Lung (tissue), 12 donors: ENCODE results near the gene NFATC2IP. TPM values are rescaled to one million over a fixed set of nuclear protein-coding genes. Genes with fewer than 3 reads are reported as not detected.

Experiments
- ATAC-seq: fragments of 200-7000 bp; cut with Tn5 transposase; one replicate; pipeline ENCODE4 v1.9.1; 2020; ENCODE audit warnings: moderate number of reproducible peaks; ENCODE audit not compliant: insufficient read depth, low FRiP score
- DNase-seq, 3 donors: peaks; one replicate each; pipeline ENCODE4 v3.0.0-alpha.2; 2013 to 2017
- H3K27ac ChIP-seq, 2 donors: one replicate each; pipeline ENCODE4 v1.5.1; 2013; ENCODE audit warnings: mild to moderate bottlenecking in 2 of 2, moderate library complexity in 2 of 2, control low read depth in 1 of 2, inconsistent platforms in 1 of 2, low read depth in 1 of 2, low read length in 1 of 2
- H3K27me3 ChIP-seq, 3 donors: one replicate each; pipeline ENCODE4 v1.5.1; 2013; ENCODE audit warnings: low read length in 2 of 3; ENCODE audit not compliant: control insufficient read depth in 3 of 3, insufficient read depth in 3 of 3
- H3K36me3 ChIP-seq, 4 donors: one replicate each; pipeline ENCODE4 v1.5.1; 2013; ENCODE audit warnings: low read length in 4 of 4, mild to moderate bottlenecking in 1 of 4, moderate library complexity in 1 of 4; ENCODE audit not compliant: control insufficient read depth in 4 of 4, insufficient read depth in 4 of 4
- H3K4me1 ChIP-seq, 5 donors: one replicate each; pipeline ENCODE4 v1.5.1; 2013; ENCODE audit warnings: low read length in 5 of 5, mild to moderate bottlenecking in 2 of 5, moderate library complexity in 1 of 5; ENCODE audit not compliant: control insufficient read depth in 5 of 5, insufficient read depth in 5 of 5
- H3K4me3 ChIP-seq: one replicate; pipeline ENCODE4 v1.5.1; 2013; ENCODE audit warnings: mild to moderate bottlenecking, control low read depth, moderate library complexity
- H3K9ac ChIP-seq, 2 donors: one replicate each; pipeline ENCODE4 v1.5.1; 2013; ENCODE audit warnings: low read length in 2 of 2, control low read depth in 1 of 2; ENCODE audit not compliant: insufficient read depth in 1 of 2
- H3K9me3 ChIP-seq, 4 donors: one replicate each; pipeline ENCODE4 v1.5.1; 2013; ENCODE audit warnings: low read length in 3 of 4, mild to moderate bottlenecking in 1 of 4, moderate library complexity in 1 of 4; ENCODE audit not compliant: control insufficient read depth in 4 of 4, insufficient read depth in 3 of 4
- WGBS, 2 donors: extraction: QIAGEN DNeasy Blood & Tissue Kit; methylation state at CpG; one replicate each; pipeline ENCODE4 v1.1.7; 2013; 5-methylcytosine and 5-hydroxymethylcytosine counted together
- polyA plus RNA-seq, 2 donors: library from polyadenylated mRNA; stranded (reverse); fragments of 200-250 nt; gene quantifications; one replicate each; pipeline ENCODE4 v1.2.1, GENCODE V29; 2013
- total RNA-seq, 2 donors: library from RNA; depleted of rRNA in 1 of 2; stranded (reverse); fragments of >200 nt in 1 of 2; gene quantifications; one replicate each; pipeline ENCODE4 v1.2.1, GENCODE V29; 2014 to 2021
- TF ChIP-seq, protein P1 (sequence below): IDR thresholded peaks from 2 replicates; pipeline ENCODE4 v1.5.1; 2012; ENCODE audit warnings: mild to moderate bottlenecking; ENCODE audit errors: control extremely low read depth, extremely low read depth
- donor health status: control.
- donor health status: control.
- donor health status: Bipolar disorder and iron deficiency.
- donor health status: healthy.
- donor health status: DM: yes; HTN: yes; CAD: no.

Gene NFATC2IP
- total and polyA plus RNA-seq, 4 donors = 21.0 to 37.0 (median 27.4) TPM

DNA sequence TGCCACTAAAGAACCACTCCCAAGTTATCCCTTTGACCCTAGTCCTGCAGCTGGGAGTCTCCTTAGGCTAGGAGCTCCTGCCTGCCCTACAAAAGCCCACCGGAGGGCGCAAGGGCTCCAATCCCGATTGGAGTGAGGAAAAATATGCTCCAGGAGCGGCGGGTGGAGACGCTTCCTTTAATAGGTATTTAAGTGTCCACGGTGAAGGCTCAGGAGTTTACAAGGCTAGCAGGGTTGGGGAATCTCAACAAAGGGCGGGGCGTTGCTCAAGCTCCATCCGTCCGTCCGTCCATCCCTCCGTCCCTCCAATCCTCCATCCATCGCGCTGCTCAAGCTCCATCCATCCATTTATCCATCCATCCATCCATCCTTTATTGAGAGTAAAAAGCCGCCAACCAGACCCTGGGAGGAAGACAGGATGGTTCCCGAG is 23.3 kb downstream of the NFATC2IP start:
- Histone ChIP-seq H3K9ac (peak overlapping the region; percentile 91 to 94), H3K4me3 (peak overlapping the region; percentile 94), H3K27me3 (no peaks in the 10 kb centered on the region), H3K4me1 (peaks cover 0 to 17% (median 5%) of the 10 kb centered on the region in 5 donors), H3K9me3 (no peaks in the 10 kb centered on the region), H3K27ac (peak overlapping the region; percentile 67 to 78), H3K36me3 (peaks cover 0 to 13% (median 8%) of the 10 kb centered on the region in 4 donors)
- ATAC-seq (peak; percentile 25), DNase-seq (peak; percentile 61 to 68 (median 63))
- TF ChIP-seq, protein P1, sequence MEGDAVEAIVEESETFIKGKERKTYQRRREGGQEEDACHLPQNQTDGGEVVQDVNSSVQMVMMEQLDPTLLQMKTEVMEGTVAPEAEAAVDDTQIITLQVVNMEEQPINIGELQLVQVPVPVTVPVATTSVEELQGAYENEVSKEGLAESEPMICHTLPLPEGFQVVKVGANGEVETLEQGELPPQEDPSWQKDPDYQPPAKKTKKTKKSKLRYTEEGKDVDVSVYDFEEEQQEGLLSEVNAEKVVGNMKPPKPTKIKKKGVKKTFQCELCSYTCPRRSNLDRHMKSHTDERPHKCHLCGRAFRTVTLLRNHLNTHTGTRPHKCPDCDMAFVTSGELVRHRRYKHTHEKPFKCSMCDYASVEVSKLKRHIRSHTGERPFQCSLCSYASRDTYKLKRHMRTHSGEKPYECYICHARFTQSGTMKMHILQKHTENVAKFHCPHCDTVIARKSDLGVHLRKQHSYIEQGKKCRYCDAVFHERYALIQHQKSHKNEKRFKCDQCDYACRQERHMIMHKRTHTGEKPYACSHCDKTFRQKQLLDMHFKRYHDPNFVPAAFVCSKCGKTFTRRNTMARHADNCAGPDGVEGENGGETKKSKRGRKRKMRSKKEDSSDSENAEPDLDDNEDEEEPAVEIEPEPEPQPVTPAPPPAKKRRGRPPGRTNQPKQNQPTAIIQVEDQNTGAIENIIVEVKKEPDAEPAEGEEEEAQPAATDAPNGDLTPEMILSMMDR = peak; percentile 18
- 1% methylated on average over 17 of the region's 17 CpGs for WGBS, 2 donors

DNA sequence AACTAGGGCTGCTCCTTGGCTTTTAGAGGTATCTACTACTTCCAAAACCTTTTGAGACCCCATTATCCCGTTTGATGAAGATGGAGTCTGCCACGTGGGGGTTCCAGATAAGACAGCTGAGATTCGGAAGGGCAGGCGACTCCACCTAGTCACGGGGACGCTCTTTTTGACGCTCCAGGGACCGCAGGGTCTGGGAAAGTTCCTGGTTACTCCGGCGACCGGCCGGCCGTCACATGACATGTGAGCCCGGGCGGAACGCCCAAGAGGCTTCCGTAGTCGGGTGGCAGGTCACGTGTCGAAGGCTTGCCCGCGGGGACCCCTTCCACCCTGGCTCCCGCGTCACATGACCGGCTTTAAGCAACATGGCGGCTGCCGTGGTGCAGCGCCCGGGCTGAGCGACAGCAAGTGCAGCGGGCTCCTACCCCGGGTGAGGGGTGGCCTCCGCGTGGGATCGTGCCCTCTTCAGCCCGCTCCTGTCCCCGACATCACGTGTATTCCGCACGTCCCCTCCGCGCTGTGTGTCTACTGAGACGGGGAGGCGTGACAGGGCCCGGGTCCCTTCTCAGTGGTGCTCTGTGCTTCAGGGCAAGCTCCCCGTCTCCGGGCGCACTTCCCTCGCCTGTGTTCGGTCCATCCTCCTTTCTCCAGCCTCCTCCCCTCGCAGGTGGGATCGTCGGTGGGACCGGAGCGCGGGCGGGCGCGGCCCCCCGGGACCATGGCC is 23.9 kb downstream of the NFATC2IP start, which contains the start of gene SPNS1:
Gene SPNS1, plus strand, starts transcription at position 342 of the 721 bp plus-strand sequence. Its CDS starts 374 bp downstream, at position 716.
- peak within 1 kb of the TSS; percentile 67 to 83 for H3K27ac ChIP-seq
- peaks cover 0 to 18% (median 9%) of the 10 kb centered on the region in 4 donors for H3K36me3 ChIP-seq
- H3K9me3 ChIP-seq = no peaks in the 10 kb centered on the region
- peaks cover 0 to 17% (median 5%) of the 10 kb centered on the region in 5 donors for H3K4me1 ChIP-seq
- peak within 1 kb of the TSS; percentile 94 for H3K4me3 ChIP-seq
- no peaks in the 10 kb centered on the region for H3K27me3 ChIP-seq
- TF ChIP-seq, protein P1 = no peak
- WGBS, 2 donors = 0 to 1% methylated on average over 58 to 60 of the region's 60 CpGs
- peak; percentile 91 for ATAC-seq
- H3K9ac ChIP-seq = peak within 1 kb of the TSS; percentile 91 to 94
- peak; percentile 97 to 99 (median 97) for DNase-seq

DNA sequence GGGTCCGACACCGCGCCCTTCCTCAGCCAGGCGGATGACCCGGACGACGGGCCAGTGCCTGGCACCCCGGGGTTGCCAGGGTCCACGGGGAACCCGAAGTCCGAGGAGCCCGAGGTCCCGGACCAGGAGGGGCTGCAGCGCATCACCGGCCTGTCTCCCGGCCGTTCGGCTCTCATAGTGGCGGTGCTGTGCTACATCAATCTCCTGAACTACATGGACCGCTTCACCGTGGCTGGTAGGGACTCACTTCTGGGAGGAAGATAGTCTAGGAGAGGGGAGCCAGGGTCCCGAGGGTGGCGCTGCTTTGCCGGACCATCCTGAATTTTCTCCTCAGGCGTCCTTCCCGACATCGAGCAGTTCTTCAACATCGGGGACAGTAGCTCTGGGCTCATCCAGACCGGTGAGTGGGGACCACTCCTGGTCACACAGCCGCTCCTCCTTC is 24.4 kb downstream of the NFATC2IP start:
- 6 to 7% methylated on average over 30 of the region's 30 CpGs for WGBS, 2 donors
- H3K4me3 ChIP-seq = peak overlapping the region; percentile 94

More for the DNA sequence above, 24.4 kb downstream of the NFATC2IP start:
- Histone ChIP-seq H3K4me1 (peaks cover 0 to 17% (median 5%) of the 10 kb centered on the region in 5 donors), H3K27me3 (no peaks in the 10 kb centered on the region), H3K9me3 (no peaks in the 10 kb centered on the region), H3K27ac (peak overlapping the region in 1 of 2 donors; percentile 83), H3K36me3 (peaks cover 0 to 18% (median 9%) of the 10 kb centered on the region in 4 donors), H3K9ac (peak overlapping the region; percentile 70 to 71)
- TF ChIP-seq, protein P1 = no peak
- DNase-seq = no peak
- peak; percentile 10 for ATAC-seq
